ENCODE measurements around the gene ITGA5.

The ITGA5 gene

DNA sequence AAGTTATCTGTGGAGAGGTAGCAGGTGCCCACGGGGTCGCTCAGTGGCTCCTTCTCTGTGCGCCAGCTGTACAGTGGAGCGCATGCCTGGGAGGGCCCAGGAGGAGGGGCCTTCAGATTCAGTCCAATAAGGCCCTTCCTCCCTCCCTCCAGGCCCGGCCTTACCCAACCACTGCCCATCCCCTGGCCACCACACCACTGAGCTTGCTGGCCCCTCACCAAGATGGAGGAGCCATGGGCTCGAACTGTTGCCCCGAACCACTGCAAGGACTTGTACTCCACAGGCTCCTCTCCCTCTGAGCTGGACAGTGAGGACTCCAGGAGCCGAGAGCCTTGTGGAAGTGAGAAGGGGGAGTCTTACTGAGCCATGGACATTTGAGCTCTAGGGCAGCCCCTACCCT is 9.8 kb downstream of the ITGA5 start:
- DNase-seq: no peak

DNA sequence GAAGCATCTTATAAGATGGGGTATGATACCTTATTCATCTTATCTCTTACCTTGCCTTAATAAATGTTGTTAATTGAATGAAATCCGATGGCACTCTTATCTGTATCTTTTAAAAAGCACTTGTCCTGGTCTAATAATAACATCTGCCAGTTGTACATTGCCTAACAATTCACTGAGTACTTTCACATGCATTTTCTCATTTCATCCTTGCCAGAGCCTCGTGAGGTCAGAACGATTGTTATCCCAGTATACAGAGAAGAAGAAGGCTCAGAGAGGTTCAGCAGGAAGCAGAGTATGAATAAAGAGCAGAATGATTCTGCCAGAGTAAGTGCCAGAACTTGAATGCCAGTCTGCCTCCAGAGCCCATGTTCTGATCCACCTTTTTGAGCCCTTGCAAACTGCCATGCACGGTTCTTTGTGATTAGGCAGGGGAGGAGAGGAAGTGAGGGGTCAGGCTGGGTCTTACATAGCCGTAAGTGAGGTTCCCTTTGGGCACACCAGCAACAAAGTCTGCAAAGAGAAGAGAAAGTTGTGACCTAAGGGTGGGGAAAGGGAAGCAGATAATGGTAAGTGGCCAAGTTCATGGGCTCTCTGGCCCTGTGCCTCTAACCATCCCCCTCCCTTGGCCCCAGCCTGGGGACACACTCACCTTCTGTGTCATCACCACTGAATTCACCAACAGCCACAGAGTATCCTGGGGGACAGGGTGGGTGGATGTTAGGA is 11.7 kb downstream of the ITGA5 start:
- DNase-seq: no peak

DNA sequence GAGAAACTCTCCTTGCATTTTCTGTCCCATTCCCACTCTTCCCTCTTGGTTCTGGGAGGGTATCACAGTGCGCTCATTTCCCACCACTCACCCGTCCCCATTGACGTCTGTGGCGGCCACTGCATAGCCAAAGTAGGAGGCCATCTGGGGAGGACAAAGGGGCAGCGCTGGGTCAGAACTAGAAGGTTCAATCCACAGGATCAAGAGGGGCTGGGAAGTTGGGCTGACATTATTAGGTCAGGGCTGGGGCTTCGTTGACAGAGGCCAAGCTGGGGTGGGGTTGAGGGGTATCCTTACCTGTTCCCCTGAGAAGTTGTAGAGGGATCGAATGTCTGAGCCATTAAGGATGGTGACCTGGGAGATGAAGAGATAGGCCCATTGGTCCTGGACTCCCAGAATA is 13.5 kb downstream of the ITGA5 start:
- no peak for DNase-seq

DNA sequence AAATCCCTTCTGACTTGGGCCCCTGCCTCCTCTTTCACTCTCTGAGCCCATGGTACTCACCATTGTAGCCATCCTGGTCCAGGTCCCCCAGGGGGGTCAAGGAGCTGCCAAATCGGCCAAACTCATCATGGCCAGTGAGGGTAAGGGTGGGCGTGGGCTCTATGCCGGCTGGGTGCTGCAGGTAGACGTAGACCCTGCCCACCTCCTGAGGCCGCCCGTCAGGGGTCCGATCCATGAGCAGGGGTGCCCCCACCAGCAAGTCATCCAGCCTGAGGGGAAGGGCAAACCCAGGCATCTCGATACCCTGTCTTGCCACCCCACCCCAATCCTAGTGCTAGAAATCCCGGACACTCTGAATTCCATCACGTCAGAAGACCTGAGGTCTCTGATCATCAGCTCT is 14.0 kb downstream of the ITGA5 start:
- DNase-seq: no peak

DNA sequence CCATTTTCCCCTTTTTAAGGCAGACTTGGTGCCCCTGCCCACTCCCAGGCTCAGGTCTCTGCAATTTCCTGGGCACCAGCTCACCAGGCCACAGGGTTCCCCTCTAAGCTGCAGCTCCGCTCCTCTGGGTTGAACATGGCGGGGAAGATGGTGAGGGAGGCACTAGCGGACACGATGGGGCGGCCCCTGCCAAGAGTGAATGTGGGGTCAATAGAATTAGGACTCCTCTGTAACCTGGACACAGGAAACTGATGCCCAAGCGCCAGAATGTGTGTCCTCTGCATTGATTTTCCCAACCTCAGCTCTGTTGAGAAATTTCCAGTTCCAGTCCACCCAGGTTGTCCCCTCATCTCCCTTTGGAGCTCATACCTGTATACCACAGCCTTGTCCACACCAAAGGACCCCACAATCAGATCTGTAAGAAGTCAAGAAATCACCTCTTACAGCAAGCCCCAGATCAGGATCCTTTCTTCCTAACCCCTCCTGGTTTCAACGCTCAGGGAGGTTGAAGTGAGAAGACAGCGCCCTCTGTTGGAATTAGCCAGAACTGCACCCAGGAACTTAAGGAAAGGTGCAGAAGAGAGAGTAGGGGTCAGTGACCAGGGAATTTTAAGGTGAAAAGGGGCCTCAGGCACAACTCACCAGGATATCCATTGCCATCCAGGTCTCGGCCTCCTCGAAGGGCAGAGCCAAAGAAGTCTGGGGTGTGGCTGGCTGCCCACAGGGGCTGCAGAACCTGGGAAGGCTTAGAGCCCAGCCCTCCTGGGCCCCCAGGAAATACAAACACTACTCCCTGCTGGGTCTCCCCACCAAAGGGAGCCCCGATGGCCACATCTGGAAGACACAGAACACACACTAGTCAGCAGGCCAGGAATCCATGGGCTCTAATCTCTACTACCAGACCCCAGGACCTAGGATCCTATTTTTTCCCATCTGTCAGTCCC is 14.7 kb downstream of the ITGA5 start:
- DNase-seq: peak; percentile 70

DNA sequence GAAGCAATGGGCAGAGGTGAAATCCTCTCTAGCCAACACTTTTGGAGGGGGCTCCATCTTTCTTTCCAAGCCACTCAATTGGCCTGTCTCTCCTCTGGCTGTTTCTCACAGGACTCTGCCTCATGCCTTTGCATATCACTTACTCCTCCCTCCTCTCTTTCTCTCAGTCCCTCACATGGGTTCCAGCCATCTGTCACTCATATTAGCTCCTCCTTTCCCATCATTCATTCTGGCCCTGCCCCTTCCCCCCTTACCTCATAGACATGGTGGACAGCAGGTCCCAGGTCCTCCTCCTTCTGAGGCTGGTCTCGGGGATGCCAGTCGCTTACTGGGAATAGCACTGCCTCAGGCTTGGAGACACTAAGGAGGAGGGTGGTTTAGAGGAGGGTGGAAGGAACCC is 17.9 kb downstream of the ITGA5 start:
- no peak for DNase-seq

DNA sequence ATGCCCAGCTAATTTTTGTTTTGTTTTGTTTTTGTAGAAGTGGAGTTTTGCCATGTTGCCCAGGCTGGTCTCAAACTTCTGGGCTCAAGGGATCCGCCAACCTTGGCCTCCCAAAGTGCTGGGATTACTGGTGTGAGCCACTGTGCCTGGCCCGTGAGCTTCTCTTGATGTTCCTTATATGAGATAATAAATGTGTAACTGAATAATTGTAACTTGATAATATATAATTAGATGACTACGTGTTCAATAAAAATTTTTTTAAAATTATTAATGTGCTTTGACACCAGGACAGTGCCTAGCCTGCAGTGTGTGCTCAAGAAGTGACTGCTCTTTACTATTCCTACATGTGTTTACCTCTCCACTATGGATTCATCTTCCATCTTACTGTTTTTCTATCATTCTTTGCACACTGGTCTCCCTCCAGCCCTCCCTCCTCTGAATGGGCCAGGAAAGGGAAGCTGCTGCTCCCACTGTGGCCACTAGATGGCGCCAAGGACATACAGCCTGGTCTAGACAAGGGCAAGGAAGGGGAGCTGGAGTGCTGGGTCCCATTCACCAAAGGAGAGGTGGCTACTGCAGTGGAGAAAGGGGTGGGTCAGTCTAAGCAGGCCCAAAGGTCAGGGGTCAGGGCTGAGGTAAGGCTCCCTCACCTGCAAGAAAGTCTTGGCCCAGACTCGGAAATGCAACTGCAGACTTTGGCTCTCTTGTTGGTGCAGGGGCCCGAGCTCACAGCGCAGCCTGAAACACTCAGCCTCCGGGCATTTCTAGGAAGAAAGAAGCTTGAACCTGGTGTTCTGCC is 19.9 kb downstream of the ITGA5 start:
- DNase-seq: peak; percentile 95

DNA sequence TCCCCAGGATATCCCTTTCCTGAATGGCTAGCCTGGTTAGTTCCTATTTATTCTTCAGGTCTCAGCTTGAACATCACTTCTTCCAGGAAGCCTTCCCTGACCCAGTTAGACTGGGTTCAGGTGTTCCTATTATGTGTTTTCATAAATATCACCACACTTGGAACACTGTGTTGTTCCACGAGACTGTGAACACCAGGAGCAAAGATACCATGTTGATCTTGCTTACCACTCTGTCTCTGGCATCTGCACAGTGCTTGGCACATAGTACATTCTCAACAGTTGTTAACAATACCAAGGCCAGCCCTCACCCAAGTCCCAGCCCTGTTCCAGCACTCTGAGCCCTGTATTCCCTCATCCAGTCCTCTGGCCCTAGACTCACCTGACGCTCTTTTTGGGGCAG is 20.8 kb downstream of the ITGA5 start:
- no peak for DNase-seq

DNA sequence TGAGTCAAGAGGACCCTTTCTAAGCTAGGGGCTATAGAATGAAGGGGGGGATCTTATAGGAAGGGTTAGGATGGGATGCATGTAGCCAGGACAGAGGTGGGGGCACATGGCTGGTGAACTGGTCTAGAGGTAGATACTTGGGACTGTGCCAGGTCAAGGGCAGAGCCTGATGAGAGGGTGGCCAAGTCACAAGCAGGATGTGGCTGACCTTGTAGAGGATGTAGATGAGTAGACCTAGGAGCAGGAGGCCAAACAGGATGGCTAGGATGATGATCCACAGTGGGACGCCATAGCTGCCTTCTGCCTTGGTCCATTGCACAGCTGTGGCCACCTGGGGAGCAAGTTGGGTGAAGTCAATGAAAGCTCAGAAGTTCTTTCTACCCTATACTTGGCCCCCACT is 21.9 kb downstream of the ITGA5 start:
- DNase-seq: no peak

DNA sequence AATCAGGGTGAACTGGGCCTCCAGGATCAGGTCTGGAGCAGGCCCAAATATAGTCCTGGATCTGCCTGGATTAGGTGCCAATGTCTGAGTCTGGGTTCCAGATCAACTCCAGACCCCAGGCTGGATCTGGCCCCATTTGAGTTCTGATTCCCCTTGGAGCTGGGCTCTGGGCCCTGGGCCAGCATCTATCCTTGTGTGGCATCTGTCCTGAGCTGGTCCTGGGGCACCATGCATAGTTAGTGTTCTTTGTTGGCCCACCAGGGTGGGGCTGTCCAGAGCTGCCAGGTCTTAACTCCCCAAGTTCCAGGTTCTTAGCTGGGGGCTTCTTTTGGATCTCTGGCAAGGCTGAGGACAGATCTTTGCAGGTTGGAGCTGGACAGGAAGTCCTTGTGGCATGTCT is 23.5 kb downstream of the ITGA5 start:
- DNase-seq: no peak

DNA sequence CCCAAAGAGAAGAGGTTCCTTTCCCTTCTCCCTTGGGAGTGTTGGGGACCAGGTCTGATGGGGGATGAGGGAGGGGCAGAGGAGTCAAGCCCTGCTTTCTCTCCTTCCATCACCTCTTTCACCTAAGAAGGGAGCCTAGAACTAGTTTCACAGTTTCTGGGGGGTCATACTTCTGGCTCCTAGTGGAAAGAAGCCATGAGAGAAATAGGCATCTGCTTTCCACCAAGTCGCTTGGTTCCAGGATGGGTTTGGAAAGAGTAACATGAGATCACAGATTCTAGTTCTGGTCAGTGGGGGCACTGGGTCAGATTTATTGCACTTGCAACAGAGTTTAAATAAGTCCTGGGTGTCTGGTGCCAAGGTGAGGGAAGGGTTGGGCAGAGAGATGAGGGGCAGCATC is 24.1 kb downstream of the ITGA5 start:
- no peak for DNase-seq

DNA sequence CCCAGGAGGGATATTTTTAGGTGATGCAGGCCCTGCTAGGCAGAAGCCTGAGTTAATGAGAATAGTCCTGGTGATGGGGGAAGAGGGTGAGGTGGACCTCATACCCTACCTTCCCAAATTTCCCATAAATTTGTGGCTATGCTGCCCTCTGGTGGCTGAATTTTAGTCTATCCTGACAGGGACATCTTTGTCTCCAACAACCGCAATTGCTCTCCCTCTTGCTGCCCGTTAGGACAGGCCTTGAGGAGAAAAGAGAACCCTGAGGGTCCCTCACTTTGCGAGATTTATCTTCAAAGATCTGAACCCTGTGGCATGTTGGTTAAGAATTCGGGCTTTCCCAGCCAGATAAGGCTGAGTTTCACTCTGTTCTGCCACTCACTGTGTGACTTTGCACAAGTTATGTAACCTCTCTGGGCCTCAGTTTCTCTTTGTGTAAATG is 24.8 kb downstream of the ITGA5 start:
- DNase-seq: no peak

DNA sequence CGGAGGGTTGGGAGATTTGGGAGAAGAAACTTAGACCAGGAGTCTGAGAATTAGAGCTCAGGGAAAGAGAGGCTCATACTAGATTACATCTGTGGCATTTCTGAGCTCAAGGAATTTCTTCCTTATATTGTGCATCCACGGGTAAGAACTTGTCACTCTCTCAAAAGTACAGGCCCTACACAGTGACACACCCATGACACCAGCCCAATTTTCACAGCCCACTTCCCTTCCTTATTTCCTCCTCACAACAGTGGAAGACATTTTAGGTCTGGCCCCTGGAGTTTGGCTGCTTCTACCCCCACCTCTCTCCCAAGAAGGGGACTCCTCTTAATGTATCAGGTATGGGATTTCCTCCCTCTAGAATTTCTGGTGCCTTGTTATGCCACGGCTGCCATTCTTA is 25.3 kb downstream of the ITGA5 start:
- no peak for DNase-seq

DNA sequence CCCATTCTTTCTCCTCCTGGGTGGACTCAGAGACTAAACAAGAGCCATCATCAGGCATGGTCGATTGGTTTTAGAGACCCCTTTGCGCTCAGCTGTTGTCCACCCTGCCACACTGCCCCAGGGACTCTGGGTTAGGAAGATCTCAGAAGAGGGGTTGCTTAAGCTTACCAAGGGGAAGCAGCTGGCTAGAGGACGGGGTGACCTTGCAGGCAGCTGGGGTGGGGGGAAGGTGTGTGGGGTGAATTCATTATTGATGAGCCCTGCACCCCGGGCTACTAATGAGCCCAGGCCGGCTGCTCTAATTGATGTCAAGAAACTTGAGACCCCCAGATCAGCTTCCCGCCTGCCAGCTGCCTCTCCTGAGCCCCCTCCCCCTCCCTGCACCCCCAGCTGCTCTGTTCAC is 25.9 kb downstream of the ITGA5 start:
- no peak for DNase-seq

DNA sequence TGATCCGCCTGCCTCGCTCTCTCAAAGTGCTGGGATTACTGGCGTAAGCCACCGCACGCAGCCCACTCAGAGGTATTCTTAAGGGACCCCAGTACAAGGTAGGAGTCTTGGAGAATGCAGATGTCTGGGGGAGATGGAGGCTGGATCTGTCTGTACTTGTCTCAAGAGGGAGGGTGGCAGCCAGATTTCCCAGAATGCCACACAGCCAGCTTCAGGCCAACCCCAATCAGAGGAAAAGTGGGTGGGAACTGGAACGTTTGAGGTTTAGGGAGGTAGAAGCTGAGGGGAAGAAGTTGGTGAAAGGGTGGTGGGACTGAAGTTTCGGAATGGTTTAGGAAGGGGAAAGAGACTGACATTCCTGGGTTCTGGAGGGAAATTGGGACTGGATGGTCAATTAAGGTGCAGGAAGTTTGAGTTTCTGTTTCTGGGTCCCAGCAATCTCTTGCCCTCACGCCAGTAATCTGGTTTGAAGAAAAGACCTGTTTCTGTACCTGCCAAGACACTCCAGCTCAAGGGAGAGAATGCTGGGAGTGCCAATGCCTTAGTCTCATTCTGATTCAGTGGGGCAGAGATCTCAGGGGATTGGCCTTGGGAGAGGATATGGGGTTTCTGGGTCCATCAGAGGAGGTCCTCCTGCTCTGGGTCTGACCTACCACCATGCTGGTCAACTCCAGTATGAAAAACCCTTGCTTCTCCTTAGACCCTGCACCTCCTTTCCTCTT is 26.4 kb downstream of the ITGA5 start:
- no peak for DNase-seq

DNA sequence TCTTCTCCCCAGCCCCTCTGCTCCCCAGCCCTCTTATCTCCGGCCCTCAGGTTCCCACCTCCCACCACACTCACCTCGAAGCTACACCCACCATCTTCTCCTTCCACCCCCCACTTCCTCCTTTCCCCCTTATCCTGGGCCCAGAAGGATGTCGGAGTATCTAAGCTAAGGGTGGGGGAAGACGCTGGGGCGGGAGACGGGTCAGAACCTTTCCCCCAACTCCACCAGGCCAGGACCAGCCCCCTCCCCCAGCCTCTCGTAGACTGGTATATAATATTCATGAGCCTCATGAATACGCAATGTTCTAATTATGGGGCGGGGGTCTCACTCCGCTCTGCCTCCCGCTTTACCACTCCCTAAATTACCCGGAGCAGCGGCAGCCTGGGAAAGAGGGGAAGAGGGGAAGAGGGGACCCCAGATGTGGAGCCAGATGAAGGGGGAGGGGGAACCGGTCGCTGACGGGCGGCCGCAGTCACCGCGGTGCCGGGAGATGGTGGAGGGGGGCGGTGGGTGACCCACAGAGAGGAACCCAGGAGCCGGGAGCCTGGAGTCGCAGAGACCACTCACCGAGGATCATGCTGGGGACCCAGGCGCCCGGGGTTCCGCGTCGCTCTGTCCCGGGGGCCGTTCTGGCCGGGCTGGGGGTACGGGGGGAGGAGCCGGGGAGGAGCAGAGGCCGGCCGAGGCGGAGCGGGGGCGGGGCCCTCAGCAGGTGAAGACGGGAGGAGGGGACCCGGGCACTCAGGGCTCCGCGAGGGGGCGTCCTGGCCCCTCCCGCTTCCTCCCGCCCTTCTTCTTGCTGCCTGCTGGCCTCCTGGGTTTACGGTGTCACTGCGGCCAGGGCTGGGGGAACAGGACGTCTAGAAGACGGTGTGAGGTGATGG is 28.2 kb downstream of the ITGA5 start:
- peak; percentile 74 for DNase-seq

DNA sequence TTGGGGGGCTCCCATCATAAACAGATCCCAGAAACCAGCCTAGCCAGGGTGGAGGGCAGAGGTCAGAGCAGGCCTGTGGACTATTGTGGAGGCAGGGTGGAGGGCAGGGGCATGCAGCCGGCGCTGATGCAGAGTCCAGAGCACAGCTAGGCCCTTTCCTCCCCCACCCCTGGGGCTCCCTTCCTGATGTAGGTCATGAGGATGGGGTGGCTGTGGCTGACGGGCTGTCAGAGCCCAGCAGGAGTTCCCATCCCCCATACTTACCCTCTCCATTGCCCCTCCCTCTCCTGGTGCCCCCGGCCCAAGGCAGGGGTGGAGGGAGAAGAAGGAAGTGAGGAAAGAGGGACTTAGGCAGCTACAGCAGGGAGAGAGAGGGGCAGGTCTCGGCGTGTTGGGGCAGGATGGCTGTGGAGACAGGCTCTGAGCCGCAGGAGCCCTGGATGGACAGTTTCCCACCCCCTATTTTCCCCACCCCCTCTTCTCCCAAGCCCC is 28.8 kb downstream of the ITGA5 start:
- DNase-seq: no peak

DNA sequence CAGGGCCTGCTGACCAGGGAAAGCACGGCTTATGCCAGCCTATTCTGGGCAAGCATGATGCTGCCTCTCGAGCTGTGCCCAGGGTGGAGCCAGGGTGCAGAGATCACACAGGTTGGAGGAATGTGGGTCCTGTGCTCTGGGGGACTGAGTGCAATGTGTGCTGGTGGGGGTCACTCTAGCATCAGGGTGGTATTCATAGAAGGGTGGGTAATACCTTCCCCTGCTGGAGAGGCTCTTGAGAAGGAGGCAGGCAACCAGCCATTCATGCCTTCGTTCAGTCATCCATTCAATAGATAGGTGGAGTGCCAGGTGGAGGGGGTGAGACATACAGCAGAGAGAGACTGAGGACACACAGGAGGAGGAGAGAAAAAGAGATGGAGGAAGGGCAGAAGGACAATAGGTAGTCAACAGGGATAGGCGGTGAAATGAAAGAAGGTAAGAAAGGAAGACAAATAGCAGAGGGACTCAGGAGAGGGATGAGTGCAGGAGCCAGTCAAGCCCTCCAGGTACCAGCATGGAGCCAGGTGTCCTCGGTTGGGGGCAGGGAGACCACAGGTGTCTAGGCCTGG is 29.4 kb downstream of the ITGA5 start:
- DNase-seq: no peak

DNA sequence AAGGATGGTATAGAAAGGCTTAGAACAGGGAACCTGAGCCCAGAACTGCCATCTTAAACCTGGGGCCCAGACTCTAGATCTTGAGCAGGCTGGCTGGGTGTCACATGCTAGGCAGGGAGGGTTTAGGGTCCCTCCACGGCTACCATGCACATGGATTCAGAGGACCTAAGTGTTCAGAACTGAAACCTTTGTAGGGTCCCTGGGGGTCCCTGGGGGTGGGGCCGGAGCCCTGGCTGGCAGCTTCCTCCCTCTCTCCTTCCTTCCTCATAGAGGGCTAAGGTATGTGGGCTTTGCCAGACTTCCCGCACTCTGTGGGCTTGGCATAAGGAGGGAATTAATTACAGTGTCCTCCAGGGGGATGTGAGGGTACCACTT is 29.9 kb downstream of the ITGA5 start:
- DNase-seq: no peak

DNA sequence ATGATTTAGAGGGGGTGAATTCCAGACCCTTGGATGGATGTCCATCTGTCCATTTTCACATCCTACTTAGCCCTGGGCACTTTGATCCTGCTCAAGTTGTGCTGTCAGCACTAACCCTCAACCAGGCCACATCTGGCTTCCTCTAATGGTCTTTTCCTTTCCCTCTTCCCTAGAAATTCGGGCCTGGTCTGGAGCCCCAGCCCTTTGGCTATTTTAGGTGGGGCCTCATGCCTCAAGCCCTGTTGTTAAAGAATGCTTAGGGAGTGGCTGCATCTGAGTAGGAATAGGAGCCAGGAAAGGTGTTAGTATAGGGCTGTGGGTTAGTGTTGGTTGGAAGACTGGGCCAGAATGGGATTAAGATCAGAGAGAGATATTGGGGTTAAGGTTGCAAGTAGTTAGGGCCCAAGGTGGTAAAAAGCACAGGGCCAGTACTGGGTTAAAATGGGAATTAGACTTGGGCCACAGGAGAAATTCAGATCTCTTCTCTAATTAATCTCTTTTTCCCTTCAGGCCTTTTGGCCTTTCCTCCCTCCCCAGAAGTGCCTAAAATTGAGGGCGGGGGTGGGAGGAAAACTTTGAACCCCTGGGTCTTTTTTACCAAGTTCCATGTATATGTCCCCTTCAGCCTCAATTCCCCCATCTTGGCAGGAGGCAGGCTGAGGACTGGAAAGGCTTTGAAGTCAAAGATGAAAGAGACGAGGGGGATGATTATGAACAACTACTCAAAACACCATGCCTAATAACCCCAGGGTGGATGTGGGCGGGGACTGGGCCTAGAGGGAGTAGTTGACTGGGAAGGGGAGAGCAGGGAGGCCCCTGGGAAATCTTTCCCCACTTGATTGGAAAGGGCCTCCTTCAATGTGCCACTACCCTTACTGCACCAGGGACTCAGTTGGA is 30.6 kb downstream of the ITGA5 start:
- DNase-seq: no peak
